Dermis microvascular lymphatic vessel endothelial cell (primary cell): ENCODE measurements around the gene ZFP36L1. TPM values are rescaled to one million over a fixed set of nuclear protein-coding genes. Genes with fewer than 3 reads are reported as not detected.
"Not testable (repeated sequence)": the region's sequence is repeated elsewhere in the genome, so short reads cannot be mapped to it uniquely, and the experiment has no call there.

Experiments
- DNase-seq, 2 donors: peaks; one replicate each; pipeline versions ENCODE4 v3.0.0 to v3.0.0-alpha.2; 2010; ENCODE audit warnings: low read depth in 2 of 2
- total RNA-seq: library from RNA; depleted of rRNA; stranded (reverse); fragments of >200 nt; gene quantifications from 2 replicates; pipeline ENCODE4 v1.2.1, GENCODE V29; 2014

Gene ZFP36L1
- total RNA-seq, 1 donor from 2014 or later, result 7.6 TPM

DNA sequence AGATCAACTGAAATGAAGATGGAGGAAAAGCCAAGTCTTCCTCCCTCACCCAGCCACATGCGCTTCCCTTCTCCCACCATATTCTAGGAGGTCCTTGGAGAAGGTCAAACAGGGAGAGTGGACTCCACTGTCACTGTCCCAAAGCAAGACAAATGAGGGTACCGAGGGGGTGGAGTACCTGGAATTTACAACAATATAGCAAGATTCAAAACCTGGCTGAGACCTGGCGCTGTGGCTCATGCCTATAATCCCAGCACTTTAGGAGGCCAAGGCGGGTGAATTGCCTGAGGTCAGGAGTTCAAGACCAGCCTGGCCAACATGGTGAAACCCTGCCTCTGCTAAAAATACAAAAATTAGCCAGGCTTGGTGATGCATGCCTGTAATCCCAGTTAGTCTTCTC, 29.0 kb downstream of the ZFP36L1 start:
- not testable (repeated sequence) for DNase-seq

DNA sequence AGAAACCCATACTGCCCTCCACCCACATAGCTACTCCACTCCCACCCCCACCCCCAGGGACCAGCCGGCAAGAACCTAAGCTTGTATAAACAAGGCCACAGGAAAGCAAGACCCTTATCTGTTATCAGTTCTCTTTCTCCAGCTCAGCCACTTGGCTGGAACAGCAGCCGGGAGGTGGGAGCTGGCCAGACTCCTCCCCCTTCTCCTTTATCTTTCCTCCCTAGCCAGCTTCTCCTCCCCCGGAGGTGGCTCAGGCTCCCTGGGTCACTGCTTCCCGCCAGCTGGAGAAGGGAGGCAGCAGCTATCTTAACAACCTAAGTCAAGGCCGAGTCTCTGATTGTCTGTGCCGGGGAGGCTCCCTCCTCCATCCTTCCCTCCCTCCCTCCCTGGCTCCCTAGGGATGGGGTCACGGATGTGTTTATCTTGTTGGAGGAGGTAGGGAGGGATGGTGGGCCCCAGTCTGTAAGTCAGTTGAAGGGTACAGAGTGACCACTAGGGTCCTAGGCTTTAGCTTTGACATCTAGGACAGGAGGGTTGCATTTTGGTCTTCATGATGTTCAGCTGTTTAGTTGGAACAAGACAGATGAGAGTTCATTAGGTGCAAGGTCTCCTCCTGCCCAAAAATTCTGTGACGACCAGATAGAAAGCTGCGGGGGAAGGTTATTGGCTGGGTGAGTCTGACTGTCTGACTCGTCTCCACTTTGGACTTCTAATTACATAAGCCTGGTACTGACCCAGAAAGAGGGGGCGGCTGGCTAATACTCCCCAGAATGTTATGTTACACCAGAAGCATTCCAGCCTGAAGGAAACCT, 29.7 kb downstream of the ZFP36L1 start:
- DNase-seq, result peak in 1 of 2 donors; percentile 68

DNA sequence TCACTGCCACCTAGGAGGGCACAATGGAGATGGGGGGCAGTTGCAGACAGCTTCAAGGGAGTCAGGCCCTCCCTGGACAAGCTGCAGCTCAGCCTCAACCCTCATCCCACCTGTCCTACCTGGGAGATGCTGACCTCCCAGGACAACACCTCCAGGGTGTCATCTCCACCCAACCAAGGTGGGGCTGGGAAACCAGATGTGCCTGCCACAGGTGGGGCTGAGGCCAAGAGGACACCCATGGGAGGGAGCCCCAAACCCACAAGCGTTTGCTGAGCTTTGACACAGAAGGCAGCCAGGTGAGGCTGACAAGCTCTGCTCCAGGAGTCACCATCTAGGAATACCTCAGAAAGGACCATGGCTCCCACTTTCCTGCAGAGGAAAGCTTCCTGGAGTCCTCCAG, 31.5 kb downstream of the ZFP36L1 start:
- DNase-seq, result no peak

DNA sequence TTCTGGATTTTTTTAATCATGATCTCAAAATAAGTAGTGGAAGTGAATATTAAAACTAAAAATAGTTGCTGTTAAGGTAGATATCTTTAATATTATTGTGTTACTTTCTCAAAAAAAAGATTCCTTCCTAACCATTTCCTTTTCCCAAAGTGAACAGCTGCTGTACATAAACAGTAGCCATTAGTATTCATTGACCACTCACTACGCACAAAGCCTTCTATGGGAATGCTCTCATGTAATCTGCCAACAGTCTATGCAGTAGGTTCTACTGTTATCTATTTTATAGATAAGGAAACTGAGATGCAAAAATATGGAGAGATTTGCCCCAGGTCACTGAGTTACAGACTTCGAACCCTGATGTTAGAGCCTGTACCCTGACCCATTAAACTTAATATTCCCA, 32.1 kb downstream of the ZFP36L1 start:
- no peak for DNase-seq

DNA sequence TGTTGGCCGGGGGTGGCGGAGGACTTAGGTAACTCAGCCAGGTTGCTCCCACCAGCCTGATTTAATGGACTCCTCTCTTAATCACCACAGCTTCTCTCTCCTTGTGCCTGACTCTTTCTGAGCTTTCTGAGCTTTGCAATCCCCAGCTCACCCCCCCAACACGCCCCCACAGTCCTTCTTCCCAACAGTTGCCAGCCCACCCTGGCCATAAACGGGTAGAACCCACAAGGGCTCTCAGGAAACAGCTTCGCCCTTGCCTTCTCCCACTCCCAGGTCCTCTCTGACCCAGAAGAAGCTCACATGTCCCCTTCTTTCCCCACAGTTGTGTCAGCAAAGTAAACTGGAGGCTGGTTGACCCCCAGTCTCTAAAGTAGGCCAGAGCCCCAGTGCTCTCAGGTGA, 32.9 kb downstream of the ZFP36L1 start:
- no peak for DNase-seq

DNA sequence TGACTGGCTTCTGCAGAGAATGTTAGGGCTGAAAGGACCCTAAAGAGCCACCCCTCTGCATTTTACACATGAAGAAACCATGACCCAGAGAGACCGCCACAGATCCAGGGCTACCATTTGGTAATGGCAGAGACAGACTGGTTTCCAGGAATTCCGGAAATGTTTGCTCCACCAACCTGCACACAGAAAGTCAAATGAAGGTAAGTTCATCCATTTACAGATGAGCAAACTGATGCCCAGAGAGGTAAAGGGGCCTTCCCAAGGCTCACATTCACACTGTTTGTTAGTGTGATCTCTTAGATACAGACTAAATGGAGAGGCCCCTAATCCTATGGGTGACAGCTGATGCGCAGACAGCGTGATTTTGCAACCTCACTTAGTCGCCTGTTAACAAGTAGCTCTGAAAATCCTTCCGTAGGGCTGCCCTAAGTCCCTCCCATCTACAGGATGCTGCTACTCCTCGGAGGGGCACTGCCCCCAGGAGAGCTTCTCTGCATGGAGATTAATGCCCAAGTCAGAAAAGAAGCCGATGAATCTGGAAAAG, 33.8 kb downstream of the ZFP36L1 start:
- no peak for DNase-seq

DNA sequence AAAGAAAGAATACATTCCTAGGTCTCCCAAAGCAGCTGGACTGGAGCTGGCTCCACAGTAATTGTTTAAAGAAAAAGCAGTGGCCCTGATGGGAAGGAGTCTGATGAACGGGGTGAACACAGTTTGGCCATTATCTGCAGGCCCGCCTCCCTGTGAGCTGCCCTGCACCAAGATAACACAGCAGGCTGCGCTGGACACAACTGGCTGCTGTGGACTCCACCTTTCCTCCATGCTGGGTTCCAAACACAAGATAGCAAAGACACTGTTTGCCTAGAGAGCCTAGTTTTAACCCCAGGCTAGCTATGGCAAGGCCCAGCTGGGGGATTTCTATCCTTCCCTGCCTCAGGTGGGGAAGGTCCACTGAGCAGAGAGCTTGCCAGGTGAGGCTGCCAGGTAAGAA, 34.6 kb downstream of the ZFP36L1 start:
- DNase-seq, result no peak

DNA sequence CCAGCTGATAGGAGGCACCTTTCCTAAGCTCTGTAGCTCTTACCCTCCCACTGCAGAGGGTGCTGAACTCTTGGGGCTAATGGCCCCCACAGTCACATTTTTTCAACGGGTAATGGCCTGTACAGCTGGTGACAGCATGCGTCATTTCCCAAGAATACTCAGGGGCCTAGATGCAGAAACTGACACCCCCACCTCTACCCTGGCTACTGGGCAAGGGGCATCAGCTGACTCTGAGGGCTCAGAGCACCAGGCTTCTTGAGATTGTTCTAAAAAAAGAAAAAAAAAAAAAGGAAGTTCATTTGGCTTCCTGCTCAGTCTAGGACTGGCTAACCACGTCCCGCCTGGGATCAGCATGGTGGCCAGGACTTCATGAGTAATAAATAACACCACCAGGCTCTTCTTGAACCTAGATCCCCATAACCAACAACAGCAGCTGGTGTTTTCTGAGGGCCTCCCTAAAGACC, 35.2 kb downstream of the ZFP36L1 start:
- peak in 1 of 2 donors; percentile 16 for DNase-seq

DNA sequence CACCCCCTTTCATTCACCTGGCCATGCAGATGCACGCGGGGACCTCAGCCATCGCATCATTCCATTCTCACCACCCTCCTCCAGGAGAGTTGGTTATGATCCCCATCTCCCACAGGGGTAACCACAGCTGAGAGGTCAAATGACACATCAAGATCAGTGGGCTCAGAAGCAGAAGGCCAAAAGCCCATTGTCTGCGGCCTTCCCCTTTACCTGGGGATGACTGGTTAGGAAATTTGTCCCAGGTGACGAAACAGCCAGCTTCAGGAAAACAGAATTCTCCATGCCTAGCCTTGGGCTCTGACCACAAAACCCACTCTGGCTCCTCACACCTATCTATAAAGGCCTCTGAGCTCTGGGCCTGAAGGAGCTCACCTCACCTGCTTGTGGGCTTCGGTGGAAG, 36.1 kb downstream of the ZFP36L1 start:
- DNase-seq, result no peak

DNA sequence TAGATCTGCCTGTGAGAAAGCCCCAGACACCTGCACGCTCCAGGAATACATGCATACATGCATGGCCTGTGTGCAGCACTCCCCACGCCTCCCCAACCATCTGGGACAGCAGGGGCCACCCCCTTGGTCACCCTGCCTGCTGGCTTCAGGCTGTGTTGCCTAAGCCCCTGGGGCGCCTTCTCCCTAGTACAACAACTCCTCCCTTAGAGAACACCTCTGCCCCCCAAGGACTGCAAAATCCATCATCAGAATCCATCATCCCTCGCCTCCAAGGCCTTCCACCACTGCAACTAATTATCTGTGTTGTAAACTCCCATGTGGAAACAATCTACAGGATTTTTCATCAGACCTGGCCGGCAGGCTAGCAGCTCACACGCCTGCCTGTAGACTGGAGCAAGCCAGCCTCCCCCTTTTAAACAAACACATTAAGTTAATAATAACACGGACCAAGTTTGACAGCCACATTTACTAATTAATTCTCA, 36.8 kb downstream of the ZFP36L1 start:
- no peak for DNase-seq

DNA sequence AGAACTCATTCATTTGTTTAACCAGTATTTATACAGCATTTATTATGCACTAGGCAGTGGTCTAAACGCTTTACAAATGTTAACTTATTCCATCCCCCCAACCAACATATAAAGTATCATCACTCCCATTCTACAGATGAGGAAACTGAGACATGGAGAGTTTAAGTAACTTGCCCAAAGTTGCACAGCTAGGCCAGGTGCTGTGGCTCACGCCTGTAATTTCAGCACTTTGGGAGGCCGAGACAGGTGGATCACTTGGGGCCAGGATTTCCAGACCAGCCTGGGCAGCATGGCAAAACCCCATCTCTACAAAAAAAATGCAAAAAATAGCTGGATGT, 37.9 kb downstream of the ZFP36L1 start:
- DNase-seq, result no peak

DNA sequence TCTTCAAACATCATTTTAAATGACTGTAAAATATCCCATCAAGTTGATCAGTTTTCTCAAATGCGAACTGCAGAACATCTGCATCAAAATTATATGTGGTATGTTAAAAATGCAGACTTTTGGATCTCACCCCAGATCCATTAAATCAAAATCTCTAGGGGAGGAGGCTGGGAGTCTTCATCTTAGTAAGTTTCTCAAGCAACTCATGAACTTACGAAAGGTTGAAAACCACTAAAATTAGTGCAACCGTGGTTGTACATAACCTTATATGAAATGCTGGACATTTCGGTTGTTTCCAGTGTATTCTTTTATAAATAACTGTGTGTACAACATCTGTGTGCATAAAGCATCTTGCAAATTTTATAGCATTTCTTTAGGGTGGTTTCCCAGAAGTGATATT, 39.2 kb downstream of the ZFP36L1 start:
- DNase-seq, result no peak

DNA sequence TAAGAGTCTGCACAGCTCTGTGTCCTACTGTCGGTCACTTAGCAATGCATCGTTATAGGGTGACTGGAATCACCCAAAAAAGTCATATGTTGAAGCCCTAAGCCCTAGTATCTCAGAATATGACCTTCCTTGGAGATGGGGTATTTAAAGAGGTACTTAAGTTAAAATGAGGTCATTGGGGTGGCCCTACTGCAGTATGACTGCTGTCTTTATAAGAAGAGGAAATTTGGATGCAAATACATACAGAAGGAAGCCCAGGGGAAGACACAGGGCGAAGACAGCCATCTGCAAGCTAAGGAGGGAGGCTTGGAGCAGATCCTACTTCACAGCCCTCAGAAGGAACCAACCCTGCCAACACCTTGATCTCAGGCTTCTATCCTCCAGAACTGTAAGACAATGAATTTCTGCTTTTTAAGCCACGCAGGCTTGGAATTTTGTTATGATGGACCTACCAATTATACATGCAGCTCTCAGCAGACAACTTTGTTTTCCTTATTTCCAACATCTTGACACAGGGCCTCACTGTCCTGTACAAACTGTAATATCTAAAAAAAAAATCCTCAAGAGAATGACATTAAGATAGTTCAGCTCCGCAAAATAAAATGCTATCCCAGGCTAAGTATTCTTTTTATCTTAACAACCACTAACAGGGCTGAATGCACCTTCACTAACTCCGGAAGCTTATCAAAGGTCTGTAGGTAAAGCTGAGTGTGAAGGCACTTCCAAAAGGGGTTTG, 40.4 kb downstream of the ZFP36L1 start:
- no peak for DNase-seq

DNA sequence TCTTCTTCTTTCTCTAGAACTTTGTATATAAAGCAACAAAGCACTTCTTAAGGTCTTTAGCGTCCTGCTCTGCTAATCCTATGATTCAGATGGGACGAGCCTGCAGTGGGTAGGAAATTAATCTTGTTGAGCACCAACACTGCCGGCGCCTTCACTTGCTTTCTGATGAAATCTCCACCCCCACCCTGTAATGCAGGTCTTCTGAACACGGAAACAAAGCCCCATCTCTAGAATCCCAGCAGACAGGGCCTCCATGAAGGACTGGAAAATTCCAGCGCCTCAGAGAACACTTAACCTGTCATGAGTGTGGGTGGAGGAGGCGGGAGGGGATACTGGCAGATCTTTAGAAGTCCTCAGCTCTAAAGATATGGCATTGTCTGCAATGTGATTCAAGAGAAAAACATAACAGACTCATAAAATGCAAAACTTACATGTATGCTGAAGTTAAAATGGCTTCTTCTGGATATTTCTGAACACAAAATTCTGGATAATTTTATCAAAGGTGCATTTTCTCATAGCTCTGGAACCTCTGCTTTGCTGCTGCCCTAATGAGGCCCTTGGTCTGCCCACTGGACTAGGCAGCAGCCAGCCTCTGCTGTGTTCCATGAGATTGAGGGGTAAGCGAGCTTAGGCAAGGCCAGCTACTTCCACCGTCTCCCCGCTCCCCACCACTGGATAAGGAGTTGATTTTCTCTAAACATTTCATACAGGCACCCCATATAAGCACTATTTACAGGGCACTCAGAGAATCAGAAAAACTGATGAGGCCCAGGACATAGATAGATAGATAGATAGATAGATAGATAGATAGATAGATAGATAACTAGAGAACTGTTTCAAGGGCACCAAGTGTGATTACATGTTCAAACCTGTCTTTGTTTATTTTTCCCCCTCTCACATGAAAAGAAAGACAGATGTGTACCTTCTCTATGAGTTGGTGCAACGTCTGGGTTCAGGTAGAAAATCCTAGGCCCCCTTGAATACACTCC, 43.1 kb downstream of the ZFP36L1 start:
- DNase-seq, result no peak

DNA sequence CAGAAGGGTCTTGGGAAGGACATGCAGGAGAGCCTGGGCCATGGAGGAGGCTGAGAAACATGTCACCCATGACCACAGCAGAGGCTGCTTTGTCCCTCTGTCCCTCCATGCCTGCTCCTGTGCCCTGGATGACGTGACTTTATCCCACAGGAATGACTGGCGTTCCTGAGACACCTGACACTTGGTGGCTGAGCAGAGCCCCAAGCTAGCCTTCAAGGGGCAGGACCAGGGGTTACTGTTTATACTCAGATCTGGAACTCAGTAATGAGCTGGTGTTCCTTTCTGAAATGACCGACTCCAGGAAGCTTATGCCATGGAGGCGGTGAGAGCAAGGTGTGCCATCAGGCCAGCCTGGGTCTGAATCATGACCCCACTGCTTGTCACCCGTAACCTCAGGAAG, 44.2 kb downstream of the ZFP36L1 start:
- no peak for DNase-seq

DNA sequence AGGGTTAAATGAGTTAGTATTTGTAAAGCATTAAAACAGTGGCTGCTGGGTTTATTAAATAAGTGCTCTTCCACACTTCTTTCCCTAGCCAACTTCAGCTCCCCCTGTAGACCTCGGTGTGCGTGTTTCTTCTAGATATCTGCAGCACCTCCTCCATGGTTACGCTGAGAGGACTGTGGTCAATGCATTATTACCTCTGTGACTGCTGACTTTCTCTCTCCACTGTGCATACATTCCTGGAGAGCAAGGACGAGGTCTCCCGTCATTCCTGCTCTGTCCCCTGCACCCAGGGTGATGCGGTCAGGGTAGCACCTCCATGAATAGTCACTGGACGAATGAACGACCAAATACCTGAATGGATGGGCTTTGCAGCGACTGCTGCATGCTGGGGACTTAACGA, 44.6 kb downstream of the ZFP36L1 start:
- DNase-seq, result no peak

DNA sequence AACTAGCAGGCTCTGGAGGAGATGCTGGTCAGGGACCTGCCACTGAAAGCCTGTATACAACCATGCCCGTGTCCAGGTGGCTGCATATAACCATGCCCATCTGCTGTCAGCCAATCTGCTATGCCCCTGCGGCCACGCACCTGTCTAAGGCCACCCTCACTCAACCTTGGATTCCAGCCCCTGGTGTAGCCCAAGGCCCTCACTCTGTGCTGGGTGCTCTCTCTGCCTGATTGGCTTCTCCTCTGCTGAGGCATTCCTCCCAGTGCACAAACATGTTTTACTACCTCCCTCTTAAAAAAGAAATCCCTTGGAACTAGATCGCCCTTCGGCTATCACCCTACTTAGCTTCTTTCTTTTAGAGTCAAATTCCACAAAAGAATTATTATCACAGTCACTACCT, 45.5 kb downstream of the ZFP36L1 start:
- no peak for DNase-seq

DNA sequence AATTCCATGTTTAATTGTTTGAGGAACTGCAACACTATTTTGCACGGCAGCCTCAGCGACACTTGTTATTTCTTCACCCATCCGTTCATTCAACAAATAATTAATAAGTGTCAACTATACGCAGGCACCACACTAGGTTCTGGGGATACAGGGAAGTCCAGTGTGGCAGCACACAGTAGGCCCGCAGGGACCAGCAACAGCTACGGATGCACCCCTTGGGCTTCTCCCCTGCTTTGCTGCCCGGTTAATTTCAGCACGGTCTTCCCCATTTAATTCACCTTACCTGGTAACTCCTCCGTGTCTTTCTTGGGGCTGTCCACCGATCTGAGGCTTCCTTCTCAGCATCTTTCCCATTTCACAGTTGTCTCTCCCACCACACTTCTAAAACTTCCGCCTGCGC, 48.3 kb downstream of the ZFP36L1 start:
- no peak for DNase-seq

DNA sequence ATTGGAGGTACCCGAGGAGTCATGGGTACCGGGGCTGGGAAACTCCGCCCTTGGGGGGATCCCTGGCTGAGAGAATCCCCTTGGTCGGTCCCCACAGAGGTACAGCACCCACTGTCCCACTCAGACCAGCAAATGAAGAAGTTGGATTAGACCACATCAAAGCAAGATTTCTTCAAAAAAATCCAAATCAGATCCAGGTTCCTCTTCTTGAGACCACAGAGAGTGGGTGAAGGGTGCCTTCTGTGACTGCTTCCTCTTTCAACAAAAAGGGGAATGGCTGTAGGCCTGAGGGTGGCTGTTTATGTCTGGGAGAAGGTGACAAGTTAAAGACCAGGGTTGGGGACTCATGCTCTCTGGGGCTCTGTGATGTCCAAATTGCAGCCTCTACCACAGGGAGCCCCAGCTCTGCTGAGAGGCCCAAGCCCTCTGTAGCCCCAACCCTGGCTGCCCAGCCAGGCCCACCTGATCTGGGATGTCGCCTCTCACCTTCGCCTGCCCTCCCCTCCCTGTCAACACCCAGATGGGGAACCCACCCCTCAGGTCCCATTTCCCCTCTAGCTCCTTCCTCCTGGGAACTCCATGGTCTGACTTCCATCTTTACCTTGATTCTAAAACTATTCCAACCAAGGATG, 50.9 kb downstream of the ZFP36L1 start:
- no peak for DNase-seq

DNA sequence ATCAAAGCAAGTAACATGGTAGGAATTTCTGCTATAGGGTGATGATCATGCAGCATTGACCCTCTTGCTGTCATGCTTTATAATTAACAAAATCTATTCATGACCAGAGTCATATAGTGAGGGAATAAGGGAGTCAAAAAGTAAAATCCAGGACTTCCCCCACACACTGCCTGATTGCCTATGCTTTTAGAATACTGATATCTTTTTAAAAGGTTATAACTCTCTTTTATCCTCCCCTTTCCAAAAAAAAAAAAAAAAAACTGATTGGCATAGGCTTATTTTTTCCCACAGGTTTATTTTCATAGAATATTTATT, 51.4 kb downstream of the ZFP36L1 start:
- DNase-seq, result no peak
